ENCODE data around the gene XAF1. TPM values are rescaled to one million over a fixed set of nuclear protein-coding genes. Genes with fewer than 3 reads are reported as not detected.

XAF1 gene
- total RNA-seq, 4 donors from 2014 or later: 11.0 to 40.9 (median 19.1) TPM

GRCh38 chr17:6796017-6796886 is 40.4 kb downstream of the XAF1 start:
- Histone ChIP-seq H3K27ac (no peak overlapping the region), H3K4me1 (no peaks in the 10 kb centered on the region), H3K4me3 (no peak overlapping the region), H3K9me3 (no peaks in the 10 kb centered on the region), H3K36me3 (no peaks in the 10 kb centered on the region), H3K27me3 (peaks cover 45% of the 10 kb centered on the region)
- no peak for TF ChIP-seq EP300 (IDR thresholded peaks at IDR 0.05)
- no peak for TF ChIP-seq CTCF (IDR thresholded peaks at IDR 0.05)
- no peak for TF ChIP-seq POLR2AphosphoS5 (IDR thresholded peaks at IDR 0.05)
- no peak for TF ChIP-seq POLR2A (IDR thresholded peaks at IDR 0.05)
- 55 to 64% methylated on average over 6 to 9 of the region's 10 CpGs for WGBS, 2 donors (ENCODE audit: low coverage in 1 of 2)
- ATAC-seq: no peak

- Histone ChIP-seq H3K27ac (no peak overlapping the region), H3K27me3 (peaks cover 37% of the 10 kb centered on the region), H3K9me3 (no peaks in the 10 kb centered on the region), H3K4me1 (no peaks in the 10 kb centered on the region), H3K4me3 (no peak overlapping the region), H3K36me3 (no peaks in the 10 kb centered on the region)
- 65% methylated on average over 2 of the region's 2 CpGs; no CpG with 5 or more reads in 1 of the 2 donors for WGBS, 2 donors (ENCODE audit: low coverage in 1 of 2)
- TF ChIP-seq EP300 (IDR thresholded peaks at IDR 0.05) (no peak), POLR2AphosphoS5 (IDR thresholded peaks at IDR 0.05) (no peak), POLR2A (IDR thresholded peaks at IDR 0.05) (no peak), CTCF (IDR thresholded peaks at IDR 0.05) (no peak)
- no peak for ATAC-seq
Observed at GRCh38 chr17:6796887-6797490, 41.1 kb downstream of the XAF1 start.

GRCh38 chr17:6797718-6798351 is 42.0 kb downstream of the XAF1 start:
- H3K36me3 ChIP-seq: no peaks in the 10 kb centered on the region
- H3K4me3 ChIP-seq: no peak overlapping the region
- no peak for ATAC-seq
- 62 to 76% methylated on average over 5 to 8 of the region's 8 CpGs for WGBS, 2 donors (ENCODE audit: low coverage in 1 of 2)
- no peak overlapping the region for H3K27ac ChIP-seq
- TF ChIP-seq POLR2AphosphoS5 (IDR thresholded peaks at IDR 0.05) (no peak), CTCF (IDR thresholded peaks at IDR 0.05) (no peak), EP300 (IDR thresholded peaks at IDR 0.05) (no peak), POLR2A (IDR thresholded peaks at IDR 0.05) (no peak)
- no peaks in the 10 kb centered on the region for H3K9me3 ChIP-seq
- H3K4me1 ChIP-seq: no peaks in the 10 kb centered on the region
- H3K27me3 ChIP-seq: peaks cover 29% of the 10 kb centered on the region

GRCh38 chr17:6799738-6800137 is 43.9 kb downstream of the XAF1 start:
- Histone ChIP-seq H3K4me3 (no peak overlapping the region), H3K9me3 (no peaks in the 10 kb centered on the region), H3K4me1 (no peaks in the 10 kb centered on the region), H3K27me3 (peaks cover 19% of the 10 kb centered on the region), H3K36me3 (no peaks in the 10 kb centered on the region), H3K27ac (no peak overlapping the region)
- TF ChIP-seq POLR2A (IDR thresholded peaks at IDR 0.05) (no peak), POLR2AphosphoS5 (IDR thresholded peaks at IDR 0.05) (no peak)
- WGBS, 2 donors (ENCODE audit: low coverage in 1 of 2): 56% methylated on average over 4 of the region's 6 CpGs
- ATAC-seq: no peak

GRCh38 chr17:6800422-6801027 is 44.7 kb downstream of the XAF1 start:
- 70 to 76% methylated on average over 3 to 5 of the region's 13 CpGs for WGBS, 2 donors (ENCODE audit: low coverage in 1 of 2)
- Histone ChIP-seq H3K4me1 (no peaks in the 10 kb centered on the region), H3K36me3 (no peaks in the 10 kb centered on the region), H3K4me3 (no peak overlapping the region), H3K27ac (no peak overlapping the region), H3K9me3 (no peaks in the 10 kb centered on the region), H3K27me3 (peaks cover 19% of the 10 kb centered on the region)
- no peak for ATAC-seq
- TF ChIP-seq CTCF (IDR thresholded peaks at IDR 0.05) (no peak), POLR2A (IDR thresholded peaks at IDR 0.05) (no peak), POLR2AphosphoS5 (IDR thresholded peaks at IDR 0.05) (no peak), EP300 (IDR thresholded peaks at IDR 0.05) (no peak)

All from gastroesophageal sphincter (tissue), 4 donors.